Hepatocyte (in vitro differentiated cells): ENCODE data around the gene PAK2. TPM values are rescaled to one million over a fixed set of nuclear protein-coding genes. Genes with fewer than 3 reads are reported as not detected.

Experiments
- DNase-seq: peaks from one replicate; pipeline ENCODE4 v3.0.0-alpha.2; 2016; ENCODE audit warnings: low spot score
- H2AFZ ChIP-seq: fragments of 200-600 bp; sonication (generic); 2 replicates; pipeline ENCODE4 v1.6.0; 2016; ENCODE audit warnings: antibody characterized with exemption, mild to moderate bottlenecking
- H3K27ac ChIP-seq: fragments of 200-600 bp; sonication (generic); 2 replicates; pipeline ENCODE4 v1.5.1; 2016; ENCODE audit warnings: mild to moderate bottlenecking
- H3K27me3 ChIP-seq: fragments of 200-600 bp; sonication (generic); 2 replicates; pipeline ENCODE4 v1.6.1; 2016
- H3K36me3 ChIP-seq: fragments of 200-600 bp; sonication (generic); replicated peaks from 2 replicates; pipeline ENCODE4 v1.5.1; 2016; ENCODE audit warnings: low read depth; ENCODE audit not compliant: insufficient read depth
- H3K4me1 ChIP-seq: fragments of 200-600 bp; sonication (generic); 2 replicates; pipeline ENCODE4 v1.5.1; 2016; ENCODE audit warnings: mild to moderate bottlenecking, moderate library complexity; ENCODE audit not compliant: insufficient read depth
- H3K4me2 ChIP-seq: fragments of 200-600 bp; sonication (generic); 2 replicates; pipeline ENCODE4 v1.6.0; 2016
- H3K4me3 ChIP-seq: fragments of 200-600 bp; sonication (generic); 2 replicates; pipeline ENCODE4 v1.5.1; 2016; ENCODE audit warnings: mild to moderate bottlenecking
- H3K79me2 ChIP-seq: fragments of 200-600 bp; sonication (generic); 2 replicates; pipeline ENCODE4 v1.6.0; 2017; ENCODE audit warnings: mild to moderate bottlenecking
- H3K9me2 ChIP-seq: fragments of 200-600 bp; sonication (generic); replicated peaks from 2 replicates; pipeline ENCODE4 v1.6.0; 2017; ENCODE audit warnings: mild to moderate bottlenecking; ENCODE audit not compliant: insufficient read depth
- H3K9me3 ChIP-seq: fragments of 200-600 bp; sonication (generic); 2 replicates; pipeline ENCODE4 v1.5.1; 2016; ENCODE audit warnings: low read depth, mild to moderate bottlenecking
- H4K20me1 ChIP-seq: fragments of 200-600 bp; sonication (generic); 2 replicates; pipeline ENCODE4 v1.6.0; 2016; ENCODE audit warnings: mild to moderate bottlenecking; ENCODE audit not compliant: insufficient read depth, poor library complexity, severe bottlenecking
- CTCF ChIP-seq: fragments of 200-600 bp; sonication (generic); IDR thresholded peaks from 2 replicates; pipeline ENCODE4 v1.5.1; 2016; ENCODE audit warnings: antibody characterized with exemption, mild to moderate bottlenecking; ENCODE audit not compliant: poor library complexity
- EZH2 ChIP-seq: fragments of 200-600 bp; sonication (generic); IDR thresholded peaks from 2 replicates; pipeline ENCODE4 v1.6.1; 2016; ENCODE audit warnings: antibody characterized with exemption, mild to moderate bottlenecking, borderline replicate concordance
- EZH2phosphoT487 ChIP-seq: fragments of 200-600 bp; sonication (generic); IDR thresholded peaks from one replicate; pipeline ENCODE4 v1.6.1; 2018; ENCODE audit warnings: antibody characterized with exemption, mild to moderate bottlenecking, low read depth, moderate library complexity; ENCODE audit not compliant: unreplicated experiment, severe bottlenecking
- WGBS: methylation state at CpG from one replicate; pipeline ENCODE4 v1.1.6; 2016; ENCODE audit warnings: low lambda C conversion rate; ENCODE audit errors: missing lambda C conversion rate; 5-methylcytosine and 5-hydroxymethylcytosine counted together
- polyA plus RNA-seq: library from polyadenylated mRNA; unstranded; fragments of >200 nt; fragmentation: Nextera tagmentation; extraction: Ambion mirVana; gene quantifications from 2 replicates; pipeline ENCODE4 v1.2.1, GENCODE V29; 2016
- total RNA-seq: library from RNA; depleted of rRNA; stranded (reverse); fragments of >200 nt; gene quantifications from 2 replicates; pipeline ENCODE4 v1.2.3, GENCODE V29; 2014

The PAK2 gene
- total and polyA plus RNA-seq, 2 experiments from 2014 or later, result 26.5 to 50.9 TPM

DNA sequence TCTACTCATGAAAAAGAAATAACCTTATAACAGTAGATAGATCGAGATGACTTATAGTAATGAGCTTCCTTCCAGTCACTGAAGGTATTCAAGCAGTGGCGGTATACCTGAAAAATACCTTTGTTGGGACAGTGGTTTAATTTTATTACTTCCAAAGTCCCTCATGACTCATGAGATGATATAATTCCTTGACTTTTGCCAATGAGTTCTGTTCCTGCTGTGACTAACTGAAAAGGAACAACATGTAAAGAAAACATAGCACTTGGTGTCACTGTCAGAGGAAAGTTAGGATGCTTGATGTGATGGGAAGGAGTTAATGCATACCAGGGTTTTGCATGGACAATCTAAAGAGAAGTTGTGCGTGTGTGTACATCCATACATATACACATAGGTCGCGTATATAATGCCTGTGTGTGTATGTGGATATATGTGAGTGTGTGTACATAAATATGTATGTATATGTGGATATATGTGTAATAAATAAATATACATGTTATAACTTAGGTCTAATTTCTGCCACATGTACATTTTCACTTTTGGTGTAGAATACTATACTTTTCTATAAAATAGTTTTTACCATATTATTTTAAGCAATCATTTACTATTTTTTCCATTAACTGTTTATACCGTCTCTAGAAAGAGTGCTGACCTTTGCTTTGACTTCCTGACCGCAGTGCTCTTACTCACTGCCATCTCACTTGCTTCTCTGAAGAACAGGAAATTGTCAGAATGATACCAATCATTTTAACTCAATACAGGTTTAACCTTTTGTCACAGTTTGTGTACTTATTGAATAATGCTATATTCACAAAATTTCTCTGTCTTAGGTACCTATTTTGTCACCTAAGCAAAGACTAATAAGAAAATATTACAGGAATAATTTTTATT, 12.6 kb upstream of the PAK2 start:
- Histone ChIP-seq H4K20me1 (no peaks in the 10 kb centered on the region), H3K79me2 (no peaks in the 10 kb centered on the region), H3K9me3 (no peaks in the 10 kb centered on the region), H3K27me3 (no peaks in the 10 kb centered on the region), H3K4me1 (no peaks in the 10 kb centered on the region), H3K9me2 (no peaks in the 10 kb centered on the region), H3K4me3 (no peak overlapping the region), H3K27ac (no peak overlapping the region), H3K4me2 (no peak overlapping the region), H2AFZ (no peak overlapping the region), H3K36me3 (no peaks in the 10 kb centered on the region)
- DNase-seq, result peak; percentile 38
- TF ChIP-seq EZH2phosphoT487 (no peak), EZH2 (no peak), CTCF (no peak)
- 79% methylated on average over 7 of the region's 7 CpGs for WGBS

DNA sequence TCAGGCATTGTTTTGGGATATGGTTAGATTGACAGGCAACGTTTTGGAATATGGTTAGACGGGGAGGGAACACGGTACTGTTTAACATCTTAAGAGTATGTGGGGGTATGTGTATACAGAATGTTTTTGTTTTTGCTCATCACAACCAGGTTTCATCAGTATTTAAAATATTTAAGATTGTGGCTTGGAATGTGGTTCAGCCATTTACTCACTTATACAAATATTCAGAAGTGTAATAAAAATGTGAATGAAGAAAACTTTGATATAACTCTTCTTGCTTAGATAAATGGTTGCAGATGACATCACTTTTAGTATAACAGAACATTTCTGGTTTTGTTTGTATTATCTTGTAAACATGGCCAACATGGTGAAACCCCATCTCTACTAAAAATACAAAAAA, 3.9 kb upstream of the PAK2 start:
- no peak for DNase-seq
- Histone ChIP-seq H3K9me2 (no peaks in the 10 kb centered on the region), H3K9me3 (no peaks in the 10 kb centered on the region), H2AFZ (no peak overlapping the region), H3K4me1 (no peaks in the 10 kb centered on the region), H3K4me2 (no peak overlapping the region), H3K27ac (no peak overlapping the region), H3K36me3 (no peaks in the 10 kb centered on the region), H4K20me1 (no peaks in the 10 kb centered on the region), H3K79me2 (peaks cover 3% of the 10 kb centered on the region), H3K27me3 (no peaks in the 10 kb centered on the region), H3K4me3 (no peak overlapping the region)
- TF ChIP-seq CTCF (no peak), EZH2 (no peak), EZH2phosphoT487 (no peak)
- WGBS, result 83% methylated on average over 3 of the region's 3 CpGs

- DNase-seq, result no peak
- peaks cover 13% of the 10 kb centered on the region for H3K79me2 ChIP-seq
- peaks cover 5% of the 10 kb centered on the region for H4K20me1 ChIP-seq
- no peaks in the 10 kb centered on the region for H3K9me2 ChIP-seq
- no peak overlapping the region for H2AFZ ChIP-seq
- no peak for TF ChIP-seq CTCF
- TF ChIP-seq EZH2, result no peak
- no peak for TF ChIP-seq EZH2phosphoT487
- 92% methylated on average over 4 of the region's 4 CpGs for WGBS
- H3K27me3 ChIP-seq, result no peaks in the 10 kb centered on the region
- no peak overlapping the region for H3K27ac ChIP-seq
- no peak overlapping the region for H3K4me2 ChIP-seq
- H3K36me3 ChIP-seq, result no peaks in the 10 kb centered on the region
- no peaks in the 10 kb centered on the region for H3K4me1 ChIP-seq
- H3K4me3 ChIP-seq, result no peak overlapping the region
- H3K9me3 ChIP-seq, result no peaks in the 10 kb centered on the region
Measured at GRCh38 chr3:196736670-196737374, 2.8 kb upstream of the PAK2 start.
